Measurements from ENCODE around the gene SEC14L1.
"Not testable (repeated sequence)": the region's sequence is repeated elsewhere in the genome, so short reads cannot be mapped to it uniquely, and the experiment has no call there.

DNA sequence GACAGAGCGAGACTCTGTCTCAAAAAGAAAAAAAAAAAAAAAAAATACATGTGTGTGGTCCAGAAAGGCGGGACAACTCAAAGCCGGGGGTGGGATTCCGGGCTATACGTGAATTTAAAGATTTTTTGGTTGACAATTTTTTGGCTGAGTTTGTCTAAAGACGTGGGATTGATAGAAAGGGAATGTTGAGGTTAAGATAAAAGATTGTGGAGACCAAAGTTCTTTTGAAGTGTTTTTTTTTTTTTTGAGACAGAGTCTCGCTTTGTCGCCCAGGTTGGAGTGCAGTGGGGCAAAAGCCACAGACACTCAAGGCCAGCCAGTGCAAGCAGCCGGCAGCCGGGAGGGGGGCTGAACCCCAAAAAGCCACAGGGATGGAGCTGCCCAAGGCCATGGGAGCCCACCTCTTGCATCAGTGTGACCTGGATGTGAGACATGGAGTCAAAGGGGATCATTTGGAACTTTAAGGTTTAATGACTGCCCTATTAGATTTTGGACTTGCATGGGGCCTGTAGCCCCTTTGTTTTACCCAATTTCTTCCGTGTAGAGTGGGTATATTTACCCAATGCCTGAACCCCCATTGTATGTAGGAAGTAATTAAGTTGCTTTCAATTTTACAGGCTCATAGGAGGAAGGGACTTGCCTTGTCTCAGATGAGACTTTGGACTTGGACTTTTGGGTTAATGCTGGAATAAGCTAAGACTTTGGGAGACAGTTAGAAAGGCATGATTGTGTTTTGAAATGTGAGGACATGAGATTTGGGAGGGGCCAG is 29.4 kb upstream of the SEC14L1 start:
- not testable (repeated sequence) for TF ChIP-seq EZH2 (IDR thresholded peaks at IDR 0.05; ENCODE audit: borderline replicate concordance)
- TF ChIP-seq, protein P1, sequence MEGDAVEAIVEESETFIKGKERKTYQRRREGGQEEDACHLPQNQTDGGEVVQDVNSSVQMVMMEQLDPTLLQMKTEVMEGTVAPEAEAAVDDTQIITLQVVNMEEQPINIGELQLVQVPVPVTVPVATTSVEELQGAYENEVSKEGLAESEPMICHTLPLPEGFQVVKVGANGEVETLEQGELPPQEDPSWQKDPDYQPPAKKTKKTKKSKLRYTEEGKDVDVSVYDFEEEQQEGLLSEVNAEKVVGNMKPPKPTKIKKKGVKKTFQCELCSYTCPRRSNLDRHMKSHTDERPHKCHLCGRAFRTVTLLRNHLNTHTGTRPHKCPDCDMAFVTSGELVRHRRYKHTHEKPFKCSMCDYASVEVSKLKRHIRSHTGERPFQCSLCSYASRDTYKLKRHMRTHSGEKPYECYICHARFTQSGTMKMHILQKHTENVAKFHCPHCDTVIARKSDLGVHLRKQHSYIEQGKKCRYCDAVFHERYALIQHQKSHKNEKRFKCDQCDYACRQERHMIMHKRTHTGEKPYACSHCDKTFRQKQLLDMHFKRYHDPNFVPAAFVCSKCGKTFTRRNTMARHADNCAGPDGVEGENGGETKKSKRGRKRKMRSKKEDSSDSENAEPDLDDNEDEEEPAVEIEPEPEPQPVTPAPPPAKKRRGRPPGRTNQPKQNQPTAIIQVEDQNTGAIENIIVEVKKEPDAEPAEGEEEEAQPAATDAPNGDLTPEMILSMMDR (IDR thresholded peaks at IDR 0.05; ENCODE audit: poor library complexity) = not testable (repeated sequence)

All from hepatocyte (in vitro differentiated cells).